ENCODE data around the gene FHOD3. TPM values are rescaled to one million over a fixed set of nuclear protein-coding genes. Genes with fewer than 3 reads are reported as not detected.

Gene FHOD3
- total and polyA plus RNA-seq, 4 donors: 0.57 to 1.3 (median 1.2) TPM; not detected in 1

- Histone ChIP-seq H3K27me3 (ENCODE audit: control insufficient read depth in 4 of 4, insufficient read depth in 4 of 4, low read length in 3 of 4) (no peaks in the 10 kb centered on the region), H3K4me1 (ENCODE audit: control insufficient read depth in 4 of 4, insufficient read depth in 4 of 4, low read length in 3 of 4) (no peaks in the 10 kb centered on the region), H3K4me3 (ENCODE audit: low read depth in 1 of 3, low read length in 3 of 3) (no peak overlapping the region), H3K27ac (ENCODE audit: low read depth in 1 of 2, low read length in 2 of 2) (no peak overlapping the region), H3K9ac (ENCODE audit: low read depth in 1 of 2, low read length in 2 of 2) (no peak overlapping the region), H3K36me3 (ENCODE audit: control insufficient read depth in 4 of 4, insufficient read depth in 3 of 4, low read depth in 1 of 4, low read length in 3 of 4) (no peaks in the 10 kb centered on the region), H3K9me3 (ENCODE audit: control insufficient read depth in 4 of 4, low read length in 3 of 4) (no peaks in the 10 kb centered on the region)
- WGBS: 73% methylated on average over 8 of the region's 8 CpGs
- DNase-seq (ENCODE audit: low spot score): no peak
- TF ChIP-seq, protein P1, sequence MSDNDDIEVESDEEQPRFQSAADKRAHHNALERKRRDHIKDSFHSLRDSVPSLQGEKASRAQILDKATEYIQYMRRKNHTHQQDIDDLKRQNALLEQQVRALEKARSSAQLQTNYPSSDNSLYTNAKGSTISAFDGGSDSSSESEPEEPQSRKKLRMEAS (IDR thresholded peaks at IDR 0.05): no peak
- TF ChIP-seq REST (IDR thresholded peaks at IDR 0.05): no peak
- TF ChIP-seq EGR1 (IDR thresholded peaks at IDR 0.05; ENCODE audit: low read depth in 2 of 2): no peak
- TF ChIP-seq JUND (IDR thresholded peaks at IDR 0.05): no peak
- TF ChIP-seq FOXA1 (IDR thresholded peaks at IDR 0.05): no peak
- TF ChIP-seq RAD21 (IDR thresholded peaks at IDR 0.05): no peak
- TF ChIP-seq HNF4G (IDR thresholded peaks at IDR 0.05): no peak
Observed at GRCh38 chr18:36724591-36725001, 427.1 kb downstream of the FHOD3 start.

- no peaks in the 10 kb centered on the region for H3K4me1 ChIP-seq (ENCODE audit: control insufficient read depth in 4 of 4, insufficient read depth in 4 of 4, low read length in 3 of 4)
- no peak for TF ChIP-seq GABPA (IDR thresholded peaks at IDR 0.05 in 1 of 2, conservative IDR thresholded peaks at IDR 0.05 in 1 of 2)
- TF ChIP-seq ATF3 (IDR thresholded peaks at IDR 0.05): no peak
- TF ChIP-seq CTCF (IDR thresholded peaks at IDR 0.05; ENCODE audit: low read depth, low read length, missing input control): no peak
- TF ChIP-seq EGR1 (IDR thresholded peaks at IDR 0.05; ENCODE audit: low read depth in 2 of 2): no peak
- no peak for TF ChIP-seq RXRA (IDR thresholded peaks at IDR 0.05)
- no peak for TF ChIP-seq FOXA1 (IDR thresholded peaks at IDR 0.05)
- no peak for TF ChIP-seq JUND (IDR thresholded peaks at IDR 0.05)
- TF ChIP-seq, protein P1 (IDR thresholded peaks at IDR 0.05): no peak
- TF ChIP-seq SP1 (IDR thresholded peaks at IDR 0.05): no peak
- no peak for TF ChIP-seq TAF1 (conservative IDR thresholded peaks at IDR 0.05)
- TF ChIP-seq HNF4A (conservative IDR thresholded peaks at IDR 0.05): no peak
- no peak for TF ChIP-seq FOXA2 (IDR thresholded peaks at IDR 0.05)
- no peak for TF ChIP-seq NR2F2 (IDR thresholded peaks at IDR 0.05)
- TF ChIP-seq YY1 (IDR thresholded peaks at IDR 0.05): no peak
- no peak overlapping the region for H3K27ac ChIP-seq (ENCODE audit: low read depth in 1 of 2, low read length in 2 of 2)
- H3K4me3 ChIP-seq (ENCODE audit: low read depth in 1 of 3, low read length in 3 of 3): no peak overlapping the region
- peaks cover 1 to 5% (median 5%) of the 10 kb centered on the region in 4 donors for H3K9me3 ChIP-seq (ENCODE audit: control insufficient read depth in 4 of 4, low read length in 3 of 4)
- H3K27me3 ChIP-seq (ENCODE audit: control insufficient read depth in 4 of 4, insufficient read depth in 4 of 4, low read length in 3 of 4): no peaks in the 10 kb centered on the region
- 75% methylated on average over 4 of the region's 4 CpGs for WGBS
- no peak overlapping the region for H3K9ac ChIP-seq (ENCODE audit: low read depth in 1 of 2, low read length in 2 of 2)
- no peaks in the 10 kb centered on the region for H3K36me3 ChIP-seq (ENCODE audit: control insufficient read depth in 4 of 4, insufficient read depth in 3 of 4, low read depth in 1 of 4, low read length in 3 of 4)
- no peak for DNase-seq (ENCODE audit: low spot score)
Observed at GRCh38 chr18:36728345-36728744, 430.8 kb downstream of the FHOD3 start.
